ENCODE results near the gene CDKAL1. TPM values are rescaled to one million over a fixed set of nuclear protein-coding genes. Genes with fewer than 3 reads are reported as not detected.
"Not testable (repeated sequence)": the region's sequence is repeated elsewhere in the genome, so short reads cannot be mapped to it uniquely, and the experiment has no call there.

The CDKAL1 gene
- total RNA-seq: 29.5 and 30.1 TPM in 2 replicates

DNA sequence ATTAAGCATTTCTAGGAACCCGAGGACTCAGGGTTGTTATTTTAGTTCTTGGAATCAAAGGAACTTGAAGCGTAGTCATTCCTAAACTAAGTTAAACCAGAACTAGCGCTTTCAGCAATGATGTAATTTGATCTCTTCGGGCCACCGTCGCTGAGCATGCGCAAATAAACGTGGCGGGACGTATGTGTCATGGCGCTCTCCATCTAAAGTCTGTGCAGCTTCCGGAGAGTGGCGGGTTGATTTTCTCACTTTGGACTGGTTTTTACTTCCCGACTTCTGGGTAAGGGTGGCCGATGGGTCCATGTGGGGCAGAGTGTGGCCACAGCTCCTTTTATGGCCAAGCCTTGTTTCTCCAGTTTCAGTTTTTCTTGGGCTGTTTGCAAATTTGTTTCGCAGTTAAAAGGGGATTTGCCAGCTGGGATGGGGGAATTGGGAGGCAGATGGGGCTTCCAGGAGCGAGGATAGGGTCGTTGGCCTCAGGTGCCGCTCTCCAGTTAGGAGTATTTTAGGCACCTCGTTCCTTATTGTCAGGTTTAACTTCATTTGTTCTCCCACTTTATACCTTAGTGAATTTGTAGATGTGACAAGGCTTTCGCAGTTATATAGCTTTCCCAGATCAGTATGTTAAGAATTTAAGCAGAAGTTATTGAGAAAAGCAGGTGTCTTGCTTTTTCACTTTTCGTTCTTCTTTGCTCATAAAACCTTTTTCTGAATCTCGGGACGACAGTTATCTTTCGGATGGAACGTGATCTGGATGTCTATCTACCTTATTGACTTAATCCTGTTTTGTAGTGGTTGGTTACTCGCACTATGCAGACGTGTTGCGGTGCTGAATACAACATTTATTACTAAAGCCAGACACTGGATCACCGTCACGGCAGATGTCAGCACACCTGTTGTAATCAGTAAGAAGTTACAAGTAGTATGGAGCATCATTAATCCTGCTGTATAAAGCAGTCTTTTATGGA is at the start of gene CDKAL1:
Gene CDKAL1, plus strand, starts transcription at position 163 of the 968 bp plus-strand sequence. CDS start 11,894 bp downstream, outside the sequence.
- intact Hi-C loops (cut with micrococcal nuclease): loop anchor here (1.0 kb wide), 3 partner anchors 9 to 322 kb away; partner anchors contain the start of genes E2F3 and MBOAT1

DNA sequence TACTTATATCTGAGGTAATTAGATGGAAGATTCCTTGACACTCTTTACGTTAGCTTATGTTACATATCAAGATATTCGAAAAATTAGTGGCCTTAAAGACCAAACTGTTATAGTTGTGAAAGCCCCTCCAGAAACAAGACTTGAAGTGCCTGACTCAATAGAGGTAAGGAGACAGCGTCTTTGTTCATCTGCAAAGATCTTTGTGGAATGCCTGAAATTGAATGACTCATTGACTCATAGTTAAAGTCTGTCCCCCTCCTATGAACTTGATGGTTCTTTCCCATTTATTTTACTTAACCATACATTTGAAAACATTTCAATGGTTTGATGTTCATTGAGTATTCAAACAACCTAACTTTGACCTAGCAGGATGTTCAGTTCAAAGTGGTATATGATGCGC is 47.6 kb upstream of the CDKAL1 start:
- intact Hi-C loops (cut with micrococcal nuclease): no loop called here

DNA sequence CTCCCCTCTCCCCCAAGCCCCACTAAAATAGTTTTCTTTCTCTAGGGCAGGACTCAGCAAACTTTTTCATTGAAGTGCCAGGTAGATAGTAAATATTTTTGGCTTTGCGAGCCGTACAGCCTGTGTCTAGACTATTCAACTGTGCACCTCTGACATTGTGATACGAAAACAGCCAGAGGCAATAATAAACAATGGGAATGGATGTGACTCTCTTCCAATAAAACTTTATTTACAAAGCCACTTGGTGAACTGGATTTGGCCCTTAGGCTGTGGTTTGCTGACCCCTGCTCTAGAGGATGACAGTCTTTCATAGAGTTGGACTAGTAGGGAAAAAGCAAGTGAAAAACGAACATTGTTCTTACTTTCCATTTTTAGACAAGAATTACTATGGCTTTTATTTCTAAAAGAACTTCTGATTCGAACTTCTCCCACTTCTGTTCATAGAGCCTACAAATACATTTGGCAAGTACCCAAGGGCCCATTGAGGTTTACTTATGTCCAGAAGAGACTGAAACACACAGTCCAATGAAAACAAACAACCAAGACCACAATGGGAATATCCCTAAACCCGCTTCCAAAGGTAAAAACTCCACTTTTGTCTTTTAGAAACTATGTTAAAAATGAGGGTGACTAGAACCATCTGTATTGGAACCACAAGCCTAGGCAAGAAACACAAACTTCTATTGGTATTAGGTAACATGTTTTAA is 46.4 kb upstream of the CDKAL1 start:
- intact Hi-C loops (cut with micrococcal nuclease): no loop called here

DNA sequence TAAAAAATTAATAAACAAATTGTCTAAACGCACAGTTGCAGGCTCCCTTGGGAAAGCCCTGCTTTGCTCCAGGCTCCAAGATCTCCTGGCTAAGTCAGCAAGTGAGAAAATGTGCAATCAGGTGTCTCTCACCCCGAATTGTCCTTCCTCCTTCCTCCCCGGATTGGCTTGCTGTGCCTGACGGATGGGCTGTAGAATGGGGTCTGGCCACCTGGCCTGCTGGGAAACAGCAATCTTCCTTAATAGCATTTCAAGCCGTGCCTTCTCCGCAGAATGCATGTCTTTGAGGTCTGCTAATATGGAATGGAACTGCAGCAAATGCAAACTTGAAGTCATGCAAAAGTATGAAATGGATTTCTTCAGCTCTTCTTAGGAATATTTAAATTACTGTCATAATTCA is 43.7 kb upstream of the CDKAL1 start:
- intact Hi-C loops (cut with micrococcal nuclease): no loop called here

DNA sequence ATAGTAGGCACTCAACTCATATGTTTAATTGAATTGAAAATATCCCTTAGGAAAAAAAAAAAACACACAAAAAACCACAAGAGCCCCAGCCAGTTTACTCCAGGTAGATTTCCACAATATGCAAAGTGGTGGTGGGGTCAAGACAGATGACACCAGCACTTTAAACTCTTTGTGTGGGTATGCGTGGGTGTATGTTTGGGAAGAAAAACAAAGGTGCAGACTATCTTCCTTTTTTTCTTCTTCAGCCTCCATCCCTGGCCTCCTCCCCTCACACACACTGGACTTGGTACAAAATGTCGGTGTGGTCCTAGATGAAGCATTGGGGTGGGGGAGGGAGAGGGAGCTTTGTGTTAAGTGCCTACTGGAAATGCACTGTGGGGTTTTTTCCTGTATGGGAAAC is 42.2 kb upstream of the CDKAL1 start:
- intact Hi-C loops (cut with micrococcal nuclease): no loop called here

DNA sequence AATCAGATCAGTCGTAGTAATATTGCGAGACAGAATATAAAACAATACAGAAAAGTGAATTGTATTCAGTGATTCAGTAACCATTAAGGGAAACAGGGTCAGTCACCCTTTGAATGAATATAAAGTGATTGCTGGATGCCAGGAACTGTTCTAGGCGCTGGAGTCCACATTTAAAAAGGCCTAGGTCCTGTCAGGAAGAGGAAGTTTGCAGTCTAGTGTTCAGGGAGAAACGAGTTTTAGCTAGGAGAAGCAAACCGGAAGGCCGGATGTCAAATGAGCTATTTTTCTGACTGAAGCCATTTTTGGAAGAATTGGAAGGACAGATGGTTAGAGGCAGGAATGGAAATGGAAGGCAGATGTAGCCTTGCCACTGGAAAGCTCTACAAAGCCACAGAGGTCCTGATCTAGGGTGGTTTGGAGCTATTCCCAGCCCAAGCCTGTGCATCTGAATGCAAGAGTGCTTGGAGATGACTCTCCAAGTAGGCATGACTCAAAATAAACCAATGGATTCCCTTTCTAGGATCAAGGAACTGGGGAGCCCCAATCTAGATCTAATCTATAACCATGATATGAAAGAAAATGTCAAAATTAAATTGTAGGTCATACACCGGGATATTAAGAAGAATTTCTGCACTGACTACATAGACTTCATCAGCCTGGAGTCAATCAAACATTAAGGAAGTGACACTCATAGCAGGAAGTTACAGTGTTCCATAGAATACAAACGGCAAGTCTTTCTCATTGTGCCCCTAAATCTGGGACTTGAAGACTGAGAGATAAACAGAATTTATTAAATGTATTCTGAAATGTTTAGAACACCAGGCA is 36.8 kb upstream of the CDKAL1 start:
- intact Hi-C loops (cut with micrococcal nuclease): no loop called here

DNA sequence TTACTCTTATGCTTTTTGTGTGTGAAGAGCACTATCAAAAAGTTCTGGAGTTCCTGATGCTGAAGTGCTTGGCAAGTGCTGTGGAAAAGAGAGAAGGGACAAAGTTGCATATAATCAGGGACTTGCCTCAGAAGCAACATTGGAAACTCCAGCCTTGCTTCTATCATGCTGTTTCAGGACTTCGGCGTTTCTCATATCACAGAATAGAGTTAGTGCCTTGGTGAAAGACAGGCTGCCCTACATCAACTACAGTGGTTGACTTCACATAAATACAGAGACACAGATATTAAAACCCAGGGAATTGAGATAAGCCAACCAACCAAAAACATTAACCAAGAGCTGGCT is 36.2 kb upstream of the CDKAL1 start:
- intact Hi-C loops (cut with micrococcal nuclease): no loop called here

DNA sequence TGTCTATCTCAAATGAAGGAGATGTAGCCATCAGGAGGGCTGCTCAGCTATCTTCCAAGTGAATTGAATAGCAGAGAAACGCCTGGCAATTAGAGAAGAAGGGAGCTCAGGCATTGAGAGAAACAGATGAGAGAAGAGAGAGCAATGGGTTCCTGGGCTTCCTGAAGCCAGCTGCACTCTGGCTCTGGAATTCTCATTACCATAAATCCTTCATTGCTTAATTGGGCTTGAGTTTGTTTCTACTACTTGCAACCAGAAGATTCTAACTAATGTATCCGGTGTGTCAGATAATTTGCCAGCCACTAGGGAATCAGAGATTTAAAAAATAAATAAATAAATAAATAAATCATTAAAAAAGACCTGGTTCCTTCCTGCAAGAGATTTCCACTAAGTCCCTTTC is 25.0 kb upstream of the CDKAL1 start:
- intact Hi-C loops (cut with micrococcal nuclease): no loop called here

DNA sequence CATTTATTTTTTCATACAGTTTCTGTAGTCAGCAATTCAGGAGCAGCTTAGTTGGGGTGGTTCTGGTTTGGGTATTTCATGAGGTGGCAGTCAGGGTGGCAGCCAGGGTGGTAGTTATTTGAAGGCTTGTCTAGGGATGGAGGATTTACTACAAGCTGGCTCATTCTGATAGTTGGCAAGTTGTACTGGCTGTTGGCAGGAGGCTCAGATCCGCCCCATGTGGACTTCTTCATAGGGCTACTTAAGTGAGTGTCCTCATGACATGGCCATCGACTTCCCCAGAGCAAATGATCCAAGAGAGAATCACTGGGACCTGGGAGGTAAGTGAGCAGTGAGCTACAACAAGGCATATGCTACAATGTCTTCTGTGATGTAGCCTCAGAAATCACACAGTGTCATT is 22.4 kb upstream of the CDKAL1 start:
- intact Hi-C loops (cut with micrococcal nuclease): no loop called here

DNA sequence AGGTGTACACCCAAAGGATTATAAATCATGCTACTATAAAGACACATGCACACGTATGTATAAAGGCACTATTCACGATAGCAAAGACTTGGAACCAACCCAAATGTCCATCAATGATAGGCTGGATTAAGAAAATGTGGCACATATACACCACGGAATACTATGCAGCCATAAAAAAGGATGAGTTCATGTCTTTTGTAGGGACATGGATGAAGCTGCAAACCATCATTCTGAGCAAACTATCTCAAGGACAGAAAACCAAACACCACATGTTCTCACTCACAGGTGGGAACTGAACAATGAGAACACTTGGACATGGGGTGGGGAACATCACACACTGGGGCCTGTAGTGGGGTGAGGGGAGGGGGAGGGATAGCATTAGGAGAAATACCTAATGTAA is 9.0 kb upstream of the CDKAL1 start:
- intact Hi-C loops (cut with micrococcal nuclease): not testable (repeated sequence)

DNA sequence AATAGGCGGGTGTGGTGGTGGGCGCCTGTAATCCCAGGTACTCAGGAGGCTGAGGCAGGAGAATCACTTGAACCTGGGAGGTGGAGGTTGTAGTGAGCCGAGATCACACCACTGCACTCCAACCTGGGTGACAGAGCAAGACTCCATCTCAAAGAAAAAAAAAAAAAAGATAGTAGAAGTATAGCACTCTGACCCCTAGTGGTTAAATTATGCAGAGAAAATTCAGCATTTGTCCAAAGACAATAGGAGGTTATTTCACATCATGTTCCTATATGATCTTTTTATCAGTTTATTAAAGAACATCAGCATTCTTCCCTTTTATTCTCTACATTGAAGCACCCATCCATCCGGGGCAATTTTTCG is 5.2 kb upstream of the CDKAL1 start:
- intact Hi-C loops (cut with micrococcal nuclease): loop anchor here (1.0 kb wide), 1 partner anchor 238 kb away; no protein-coding TSS in a partner anchor

DNA sequence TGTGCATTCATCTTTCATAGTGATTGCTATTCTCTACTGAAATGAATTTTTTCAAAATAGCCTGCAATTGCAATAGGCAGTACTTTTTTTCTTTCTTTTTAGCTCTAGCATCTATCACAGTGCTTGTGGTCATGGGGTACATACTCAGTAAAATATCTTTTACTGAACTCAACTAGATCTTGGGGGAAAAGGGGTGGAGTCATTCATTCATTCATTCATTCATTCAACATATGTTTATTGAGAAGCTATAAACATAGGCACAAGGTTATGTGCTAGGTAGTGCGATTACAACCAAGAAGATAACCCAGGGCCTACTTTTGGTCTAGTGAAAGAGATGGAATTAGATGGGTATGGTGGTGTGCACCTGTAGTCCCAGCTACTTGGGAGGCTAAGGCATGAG is 1.4 kb upstream of the CDKAL1 start:
- intact Hi-C loops (cut with micrococcal nuclease): no loop called here

DNA sequence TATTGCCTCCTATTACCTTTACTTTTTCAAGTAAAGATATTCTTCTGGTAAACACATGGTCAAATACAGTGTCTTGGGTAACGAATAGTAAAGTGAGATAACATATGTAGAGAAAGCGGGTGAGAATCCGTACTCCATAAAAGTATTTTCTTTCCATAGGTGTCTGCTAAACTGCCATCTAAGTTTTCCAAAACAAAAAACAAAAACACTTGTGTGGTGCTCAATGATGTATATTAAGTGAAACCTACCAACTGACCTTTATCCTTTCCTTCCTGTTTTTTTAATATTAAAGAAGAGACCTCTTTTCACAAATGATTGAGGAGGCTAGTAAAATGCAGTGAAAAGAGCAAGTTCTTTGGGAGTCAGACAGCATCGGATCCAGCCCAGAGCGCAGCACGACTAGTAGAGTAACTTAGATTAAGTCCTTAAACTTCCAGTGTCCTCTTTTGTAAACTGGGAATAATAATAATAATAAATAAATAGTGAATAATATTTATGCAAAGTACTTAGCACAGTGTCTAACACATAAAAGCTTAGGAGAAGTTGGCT is 437 bp upstream of the CDKAL1 start:
- intact Hi-C loops (cut with micrococcal nuclease): loop anchor here (1.0 kb wide), 3 partner anchors 9 to 322 kb away; partner anchors contain the start of genes E2F3 and MBOAT1

DNA sequence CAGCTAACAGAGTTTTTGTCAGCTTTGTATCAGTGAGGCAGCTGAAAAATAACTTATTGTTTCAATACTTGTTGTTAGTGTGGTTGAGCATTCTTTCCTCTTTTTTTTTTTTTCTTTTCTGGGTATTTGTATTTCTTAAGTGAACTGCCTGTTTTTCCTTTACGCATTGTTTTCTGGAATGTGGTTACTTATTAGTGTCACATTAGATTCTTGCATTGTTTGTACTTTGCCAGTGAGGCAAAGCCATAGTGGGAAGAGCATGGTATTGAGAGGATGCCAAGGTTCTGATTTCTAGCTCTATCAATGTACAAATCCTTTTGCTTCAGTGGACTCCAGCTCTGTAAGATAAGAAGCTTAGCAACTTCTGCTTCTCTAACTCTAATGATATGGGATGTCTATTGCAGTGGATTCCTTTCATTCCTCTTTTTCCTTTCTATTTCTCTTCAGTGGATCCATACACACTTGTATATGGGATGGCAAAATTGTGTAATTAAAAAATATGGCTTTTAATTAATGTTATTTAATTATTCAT is 3.9 kb downstream of the CDKAL1 start:
- intact Hi-C loops (cut with micrococcal nuclease): no loop called here

DNA sequence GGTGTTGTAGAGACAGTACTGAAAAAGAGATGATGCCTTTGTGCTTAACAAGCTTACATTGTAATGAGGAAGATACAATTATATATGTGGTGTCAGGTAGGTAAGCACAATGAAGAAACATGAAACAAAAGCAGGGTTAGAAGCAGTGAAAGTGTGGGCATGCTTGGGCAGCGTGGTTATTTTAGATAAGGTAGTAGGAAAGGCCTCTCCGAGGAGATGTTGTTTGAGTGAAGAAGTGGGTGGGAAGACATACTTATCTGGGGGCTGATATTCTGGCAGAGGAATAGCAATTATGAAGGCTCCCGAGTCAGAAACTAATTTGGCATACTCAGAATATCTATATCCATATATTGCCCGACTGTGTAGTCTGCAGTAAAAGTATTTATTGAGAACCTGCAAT is 4.7 kb downstream of the CDKAL1 start:
- intact Hi-C loops (cut with micrococcal nuclease): no loop called here

DNA sequence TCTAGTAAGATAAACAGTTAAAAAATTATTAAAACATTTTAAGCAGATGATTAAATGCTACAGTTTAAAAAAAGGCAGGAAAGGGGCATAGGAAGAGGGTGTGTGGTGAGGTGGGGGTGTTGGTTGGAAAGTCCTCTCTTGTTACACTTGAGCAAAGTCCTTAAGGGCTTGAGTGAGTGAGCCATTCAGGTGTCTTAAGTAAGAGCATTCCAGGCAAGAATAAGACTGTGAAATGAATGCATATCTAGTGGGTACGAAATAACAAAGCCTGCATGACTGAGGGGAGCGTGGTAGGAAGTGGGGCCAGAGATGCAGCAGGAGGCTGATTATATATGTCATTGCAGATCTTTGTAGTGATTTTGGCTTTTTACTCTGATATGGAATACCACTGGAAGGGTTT is 5.1 kb downstream of the CDKAL1 start:
- intact Hi-C loops (cut with micrococcal nuclease): no loop called here

DNA sequence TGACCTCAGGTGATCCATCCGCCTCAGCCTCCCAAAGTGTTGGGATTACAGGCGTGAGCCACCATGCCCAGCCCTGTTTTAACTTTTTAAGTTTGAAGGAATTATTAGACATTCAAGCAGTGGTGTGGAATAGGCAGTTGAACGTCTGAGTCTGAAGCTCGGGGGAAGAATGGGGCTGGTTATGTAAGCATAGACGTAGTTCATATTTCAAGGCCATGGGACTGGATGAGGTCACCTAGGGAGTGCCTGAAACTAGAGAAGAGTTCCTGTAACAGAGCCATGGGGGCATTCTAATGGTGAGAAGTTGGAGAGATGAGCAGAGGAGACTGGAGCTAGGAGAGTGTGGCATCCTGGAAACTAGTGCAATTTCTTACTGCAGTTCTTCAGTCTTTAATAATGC is 6.4 kb downstream of the CDKAL1 start:
- intact Hi-C loops (cut with micrococcal nuclease): no loop called here

DNA sequence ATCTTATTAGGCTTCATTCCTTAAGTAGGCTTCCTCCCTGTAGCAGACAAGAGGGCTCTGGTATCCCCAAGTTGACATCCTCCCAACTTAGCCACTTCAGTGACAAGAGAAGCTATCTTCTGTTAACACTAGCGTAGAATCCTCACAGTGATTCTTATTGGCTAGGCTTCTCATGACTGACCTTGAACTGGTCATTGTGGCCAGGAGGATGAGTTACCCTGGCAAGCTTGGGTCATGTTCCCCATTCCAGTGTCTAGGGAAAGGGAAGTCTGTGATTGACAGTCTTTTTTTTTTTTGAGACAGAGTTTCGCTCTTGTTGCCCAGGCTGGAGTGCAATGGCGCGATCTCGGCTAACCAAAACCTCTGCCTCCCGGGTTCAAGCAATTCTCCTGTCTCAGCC is 7.1 kb downstream of the CDKAL1 start:
- intact Hi-C loops (cut with micrococcal nuclease): no loop called here

DNA sequence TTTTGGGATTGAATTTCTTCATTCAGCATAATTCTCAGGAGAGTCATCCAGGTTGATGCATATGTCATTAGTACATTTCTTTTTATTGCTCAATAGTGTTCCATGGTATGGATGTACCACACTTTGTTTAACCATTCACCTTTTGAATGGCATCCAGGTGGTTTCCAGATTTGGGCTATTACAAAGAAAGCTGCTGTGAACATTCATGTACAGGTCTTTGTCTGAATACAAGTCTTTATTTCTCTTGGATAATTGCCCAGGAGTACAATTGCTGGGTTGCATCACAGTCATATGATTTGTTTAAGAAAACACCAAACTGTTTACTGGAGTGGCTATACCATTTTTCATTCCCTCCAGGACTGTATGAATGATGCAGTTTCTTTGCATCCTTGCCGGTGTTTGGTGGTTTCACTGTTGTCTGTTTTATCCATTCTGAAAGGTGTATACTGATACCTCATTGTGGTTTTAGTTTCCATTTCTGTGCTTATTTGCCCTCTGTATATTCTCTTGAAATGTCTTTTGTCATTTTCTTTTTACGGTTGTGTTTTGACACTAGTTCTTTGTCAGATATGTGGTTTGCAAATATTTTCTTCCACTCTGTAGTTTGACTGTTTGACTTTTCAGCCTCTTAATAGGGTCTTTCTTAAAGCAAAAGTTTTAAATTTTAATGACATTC is 8.8 kb downstream of the CDKAL1 start:
- intact Hi-C loops (cut with micrococcal nuclease): loop anchor here (1.0 kb wide), 1 partner anchor 9 kb away; the partner anchor contains the start of gene CDKAL1

DNA sequence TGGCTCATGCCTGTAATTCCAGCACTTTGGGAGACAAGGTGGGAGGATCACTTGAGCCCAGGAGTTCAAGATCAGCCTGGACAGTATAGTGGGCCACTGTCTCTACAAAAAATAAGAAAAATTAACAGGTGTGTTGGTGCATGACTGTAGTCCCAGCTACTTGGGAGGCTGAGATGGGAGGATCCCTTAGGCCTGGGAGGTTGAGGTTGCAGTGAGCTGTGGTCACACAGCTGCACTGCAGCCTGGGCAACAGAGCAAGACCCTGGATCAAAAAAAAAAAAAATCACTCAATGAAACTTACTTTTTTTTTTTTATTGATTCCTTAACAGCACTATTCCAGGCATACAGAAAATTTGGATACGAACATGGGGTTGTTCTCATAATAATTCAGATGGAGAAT is 14.0 kb downstream of the CDKAL1 start:
- intact Hi-C loops (cut with micrococcal nuclease): no loop called here

Measured in T-helper 2 cell treated with Interferon-gamma antibody and Interleukin-4, amounts not matched to agents 100 ng/mL and 5 ng/mL, for 36 hours (primary cell).